Ascending aorta (tissue), 2 donors: ENCODE data around the gene PYCARD. TPM values are rescaled to one million over a fixed set of nuclear protein-coding genes. Genes with fewer than 3 reads are reported as not detected.

Source experiments
- DNase-seq, 2 donors: peaks; one replicate each; pipeline ENCODE4 v3.0.0-alpha.2; 2019; ENCODE audit warnings: low spot score in 2 of 2
- H3K27ac ChIP-seq, 2 donors: fragments of 200-600 bp; sonication (generic); one replicate each; pipeline ENCODE4 v1.5.1; 2016 to 2017; ENCODE audit warnings: mild to moderate bottlenecking in 1 of 2
- H3K27me3 ChIP-seq: fragments of 200-600 bp; sonication (generic); one replicate; pipeline ENCODE4 v1.5.1; 2017
- H3K36me3 ChIP-seq, 2 donors: fragments of 200-600 bp; sonication (generic); one replicate each; pipeline ENCODE4 v1.5.1; 2016
- H3K4me1 ChIP-seq, 2 donors: fragments of 200-600 bp; sonication (generic); one replicate each; pipeline ENCODE4 v1.5.1; 2016 to 2017; ENCODE audit warnings: mild to moderate bottlenecking in 1 of 2
- H3K4me3 ChIP-seq, 2 donors: fragments of 200-600 bp; sonication (generic); one replicate each; pipeline ENCODE4 v1.5.1; 2016 to 2017; ENCODE audit warnings: mild to moderate bottlenecking in 1 of 2
- H3K9me3 ChIP-seq, 2 donors: fragments of 200-600 bp; sonication (generic); one replicate each; pipeline ENCODE4 v1.5.1; 2016
- intact Hi-C: fragments of 100-400 bp; cut with DNase I; formaldehyde crosslinking; loops from one replicate; pipeline ENCODE4 v1.15.1; 2023
- total RNA-seq: library from RNA; depleted of rRNA; stranded (reverse); fragments of >200 nt; gene quantifications from one replicate; pipeline ENCODE4 v1.1.0, GENCODE V29; 2016
- TF ChIP-seq, protein P1 (sequence below), 3 experiments: fragments of 200-600 bp in 2 of 3; fragments of 450-650 bp in 1 of 3; sonication (generic) in 2 of 3; IDR thresholded peaks; one replicate each; pipeline ENCODE4 v1.5.1; 2016 to 2019; ENCODE audit warnings: antibody characterized with exemption in 3 of 3, mild to moderate bottlenecking in 1 of 3, moderate library complexity in 1 of 3

The PYCARD gene
- total RNA-seq, 1 donor from 2014 or later, result 21.1 TPM

DNA sequence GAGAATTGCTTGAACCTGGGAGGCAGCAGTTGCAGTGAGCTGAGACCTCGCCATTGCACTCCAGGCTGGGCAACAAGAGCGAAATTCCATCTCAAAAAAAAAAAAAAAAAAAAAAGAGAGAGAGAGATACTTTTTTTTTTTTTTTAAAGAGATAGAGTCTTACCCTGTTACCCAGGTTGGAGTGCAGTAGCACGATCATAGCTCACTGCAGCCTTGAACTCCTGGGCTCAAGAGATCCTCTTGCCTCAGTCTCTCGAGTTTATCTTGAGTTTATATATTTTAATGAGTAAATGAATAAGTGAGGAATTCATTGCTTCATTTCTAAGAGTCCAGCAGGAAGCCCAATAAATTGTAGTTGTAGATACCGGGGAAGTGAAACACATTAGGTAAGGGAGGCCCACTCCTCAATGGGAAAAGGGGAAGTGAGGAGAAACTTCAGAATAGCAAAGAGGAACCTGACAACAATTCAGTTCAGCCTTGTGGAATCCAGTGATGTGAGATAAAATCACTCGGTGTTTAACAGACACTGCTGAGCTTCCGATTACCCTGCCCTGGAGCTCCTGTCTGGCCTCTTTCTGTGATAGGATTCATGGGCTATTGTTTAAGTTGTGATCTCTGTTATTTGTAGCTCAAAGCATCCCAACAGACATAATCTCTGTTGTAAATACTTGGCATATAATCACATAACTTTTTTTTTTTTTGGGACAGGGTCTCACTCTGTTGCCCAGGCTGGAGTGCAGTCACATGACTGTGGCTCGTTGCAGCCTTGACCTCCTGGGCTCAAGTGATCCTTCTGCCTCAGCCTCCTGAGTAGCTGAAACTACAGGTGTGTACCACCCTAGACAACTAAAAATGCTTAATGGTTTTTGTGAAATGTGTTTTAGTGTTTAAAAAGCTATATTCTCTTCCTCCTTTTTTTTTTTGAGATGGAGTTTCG, 41.4 kb upstream of the PYCARD start:
- TF ChIP-seq, protein P1, sequence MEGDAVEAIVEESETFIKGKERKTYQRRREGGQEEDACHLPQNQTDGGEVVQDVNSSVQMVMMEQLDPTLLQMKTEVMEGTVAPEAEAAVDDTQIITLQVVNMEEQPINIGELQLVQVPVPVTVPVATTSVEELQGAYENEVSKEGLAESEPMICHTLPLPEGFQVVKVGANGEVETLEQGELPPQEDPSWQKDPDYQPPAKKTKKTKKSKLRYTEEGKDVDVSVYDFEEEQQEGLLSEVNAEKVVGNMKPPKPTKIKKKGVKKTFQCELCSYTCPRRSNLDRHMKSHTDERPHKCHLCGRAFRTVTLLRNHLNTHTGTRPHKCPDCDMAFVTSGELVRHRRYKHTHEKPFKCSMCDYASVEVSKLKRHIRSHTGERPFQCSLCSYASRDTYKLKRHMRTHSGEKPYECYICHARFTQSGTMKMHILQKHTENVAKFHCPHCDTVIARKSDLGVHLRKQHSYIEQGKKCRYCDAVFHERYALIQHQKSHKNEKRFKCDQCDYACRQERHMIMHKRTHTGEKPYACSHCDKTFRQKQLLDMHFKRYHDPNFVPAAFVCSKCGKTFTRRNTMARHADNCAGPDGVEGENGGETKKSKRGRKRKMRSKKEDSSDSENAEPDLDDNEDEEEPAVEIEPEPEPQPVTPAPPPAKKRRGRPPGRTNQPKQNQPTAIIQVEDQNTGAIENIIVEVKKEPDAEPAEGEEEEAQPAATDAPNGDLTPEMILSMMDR (IDR thresholded peaks at IDR 0.05), result no peak
- H3K9me3 ChIP-seq, result no peaks in the 10 kb centered on the region
- no peak for DNase-seq

DNA sequence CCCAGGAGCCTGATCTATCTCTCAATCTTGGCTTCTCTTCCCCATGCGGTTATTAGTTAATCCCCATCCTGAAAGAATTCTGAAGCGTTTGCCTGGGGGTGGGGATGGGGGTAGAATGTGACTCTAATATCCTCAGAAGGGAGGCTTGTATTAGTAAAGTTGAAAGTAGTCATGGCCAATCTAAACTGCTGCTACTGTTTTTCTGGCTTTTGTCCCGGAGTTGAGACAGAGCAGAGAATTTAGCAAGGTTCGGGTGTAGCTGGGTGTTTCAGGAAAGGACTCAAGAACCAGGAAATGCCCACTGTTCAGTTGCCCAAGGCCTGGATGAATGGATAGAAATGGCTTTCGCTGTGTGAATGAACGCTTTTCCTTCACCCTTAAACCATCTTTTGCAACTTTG, 39.6 kb upstream of the PYCARD start:
- no peaks in the 10 kb centered on the region for H3K27me3 ChIP-seq
- H3K4me3 ChIP-seq, result no peak overlapping the region
- TF ChIP-seq, protein P1 (IDR thresholded peaks at IDR 0.05), result no peak
- no peaks in the 10 kb centered on the region for H3K4me1 ChIP-seq
- H3K27ac ChIP-seq, result no peak overlapping the region
- intact Hi-C loops, result no loop called here
- H3K36me3 ChIP-seq, result no peaks in the 10 kb centered on the region
- DNase-seq, result no peak
- H3K9me3 ChIP-seq, result no peaks in the 10 kb centered on the region

More for the DNA sequence above, 41.4 kb upstream of the PYCARD start:
- no peaks in the 10 kb centered on the region for H3K4me1 ChIP-seq
- no peaks in the 10 kb centered on the region for H3K27me3 ChIP-seq
- H3K27ac ChIP-seq, result no peak overlapping the region
- H3K36me3 ChIP-seq, result no peaks in the 10 kb centered on the region
- no peak overlapping the region for H3K4me3 ChIP-seq
- intact Hi-C loops, result no loop called here

DNA sequence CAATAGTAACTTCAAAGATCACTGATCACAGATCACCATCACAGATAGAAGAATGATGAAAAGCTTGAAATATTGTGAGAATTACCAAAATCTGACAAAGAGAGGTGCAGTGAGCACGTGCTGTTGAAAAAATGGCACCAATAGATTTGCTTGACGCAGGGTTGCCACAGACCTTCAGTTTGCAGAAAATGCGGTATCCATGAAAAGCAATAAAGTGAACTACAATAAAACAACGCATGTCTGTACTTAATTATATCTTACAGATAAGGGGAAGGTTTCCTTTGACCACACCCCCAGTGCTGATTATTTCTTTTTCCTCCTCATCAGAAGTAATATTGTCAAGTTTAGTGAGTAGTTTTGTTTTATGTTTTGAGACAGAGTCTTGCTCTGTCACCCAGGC, 35.5 kb upstream of the PYCARD start:
- Histone ChIP-seq H3K9me3 (no peaks in the 10 kb centered on the region), H3K4me1 (no peaks in the 10 kb centered on the region), H3K4me3 (no peak overlapping the region), H3K36me3 (no peaks in the 10 kb centered on the region), H3K27ac (no peak overlapping the region), H3K27me3 (no peaks in the 10 kb centered on the region)
- TF ChIP-seq, protein P1 (IDR thresholded peaks at IDR 0.05), result no peak
- DNase-seq, result no peak
- intact Hi-C loops, result no loop called here

DNA sequence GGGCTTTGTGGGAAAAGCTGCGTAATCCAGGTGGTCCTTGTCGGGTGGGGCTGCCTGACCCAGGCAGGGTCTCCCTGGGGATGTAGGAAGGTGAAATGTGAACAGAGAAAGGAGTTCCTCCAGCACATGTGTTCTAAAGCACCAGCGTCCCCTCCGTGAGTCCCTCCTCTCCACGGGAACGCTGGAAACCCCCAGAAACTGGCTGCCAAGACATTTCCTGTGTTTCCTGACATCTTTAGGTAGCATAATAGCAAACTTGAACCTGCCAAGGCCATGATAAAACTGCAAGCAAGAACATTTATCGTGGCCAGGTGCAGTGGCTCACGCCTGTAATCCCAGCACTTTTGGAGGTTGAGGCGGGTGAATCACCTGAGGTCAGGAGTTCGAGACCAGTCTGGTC, 26.9 kb upstream of the PYCARD start:
- intact Hi-C loops, result no loop called here
- no peaks in the 10 kb centered on the region for H3K4me1 ChIP-seq
- H3K27ac ChIP-seq, result no peak overlapping the region
- H3K9me3 ChIP-seq, result no peaks in the 10 kb centered on the region
- H3K36me3 ChIP-seq, result no peaks in the 10 kb centered on the region
- H3K4me3 ChIP-seq, result no peak overlapping the region
- TF ChIP-seq, protein P1 (IDR thresholded peaks at IDR 0.05), result no peak
- no peaks in the 10 kb centered on the region for H3K27me3 ChIP-seq
- DNase-seq, result no peak

DNA sequence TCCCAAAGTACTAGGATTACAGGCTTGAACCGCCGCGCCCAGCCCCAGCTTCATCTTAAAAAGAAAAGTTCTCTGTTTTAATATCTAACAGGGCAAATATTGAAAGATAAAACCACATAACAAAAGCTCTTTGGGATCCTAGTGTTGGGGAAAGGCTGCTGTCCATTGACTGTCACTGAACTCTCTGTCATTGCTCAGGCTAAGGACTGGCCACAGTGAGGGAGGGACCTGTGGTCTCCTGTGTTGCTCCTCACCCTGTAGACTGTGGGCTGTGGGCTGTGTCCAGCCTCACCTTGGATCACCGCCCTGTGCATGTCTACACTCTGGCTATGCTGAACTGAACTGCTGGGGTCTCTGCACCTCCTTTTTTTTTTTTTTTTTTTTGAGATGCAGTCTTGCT, 25.6 kb upstream of the PYCARD start:
- DNase-seq, result no peak
- TF ChIP-seq, protein P1 (IDR thresholded peaks at IDR 0.05), result no peak
- Histone ChIP-seq H3K27me3 (no peaks in the 10 kb centered on the region), H3K27ac (no peak overlapping the region), H3K36me3 (no peaks in the 10 kb centered on the region), H3K9me3 (no peaks in the 10 kb centered on the region), H3K4me1 (no peaks in the 10 kb centered on the region), H3K4me3 (no peak overlapping the region)
- intact Hi-C loops, result no loop called here
